GM12801 (cell line): Measurements from ENCODE around the gene P2RX2.

Experiments used
- CTCF ChIP-seq: IDR thresholded peaks from one replicate; pipeline ENCODE4 v1.5.1; 2011; ENCODE audit warnings: control low read depth; ENCODE audit not compliant: insufficient read length; ENCODE audit errors: extremely low read depth

The P2RX2 gene

GRCh38 chr12:132641811-132642650 lies 23.5 kb downstream of the P2RX2 start:
- TF ChIP-seq CTCF: no peak

GRCh38 chr12:132642846-132643835 lies 24.6 kb downstream of the P2RX2 start:
- TF ChIP-seq CTCF: no peak

GRCh38 chr12:132646850-132647249 lies 28.3 kb downstream of the P2RX2 start:
- no peak for TF ChIP-seq CTCF

- TF ChIP-seq CTCF: no peak
Measured at GRCh38 chr12:132647858-132648257, 29.3 kb downstream of the P2RX2 start.

GRCh38 chr12:132648616-132649225 lies 30.1 kb downstream of the P2RX2 start:
- TF ChIP-seq CTCF: no peak

GRCh38 chr12:132649226-132649945 lies 30.8 kb downstream of the P2RX2 start:
- no peak for TF ChIP-seq CTCF
